OCI-LY7 (cell line): ENCODE measurements around the gene RAPGEF4.

Experiments used
- CTCF ChIP-seq: fragments of 200-600 bp; sonication (generic); conservative IDR thresholded peaks from 2 replicates; pipeline ENCODE4 v1.5.1; 2014; ENCODE audit warnings: mild to moderate bottlenecking, antibody characterized with exemption, low read length, moderate library complexity, mixed read lengths
- EZH2phosphoT487 ChIP-seq: fragments of 200-600 bp; sonication (generic); IDR thresholded peaks from 2 replicates; pipeline ENCODE4 v1.6.1; 2018; ENCODE audit warnings: low read depth, borderline replicate concordance, mild to moderate bottlenecking, mixed run types, antibody characterized with exemption, low read length, moderate library complexity, mixed read lengths

- TF ChIP-seq CTCF (no peak), EZH2phosphoT487 (no peak)
Observed at GRCh38 chr2:172847188-172847587, 111.5 kb downstream of the RAPGEF4 start.
